ENCODE measurements around the gene CMTR2. TPM values are rescaled to one million over a fixed set of nuclear protein-coding genes. Genes with fewer than 3 reads are reported as not detected.
"Not testable (repeated sequence)": the region's sequence is repeated elsewhere in the genome, so short reads cannot be mapped to it uniquely, and the experiment has no call there.

CMTR2 gene, protein sequence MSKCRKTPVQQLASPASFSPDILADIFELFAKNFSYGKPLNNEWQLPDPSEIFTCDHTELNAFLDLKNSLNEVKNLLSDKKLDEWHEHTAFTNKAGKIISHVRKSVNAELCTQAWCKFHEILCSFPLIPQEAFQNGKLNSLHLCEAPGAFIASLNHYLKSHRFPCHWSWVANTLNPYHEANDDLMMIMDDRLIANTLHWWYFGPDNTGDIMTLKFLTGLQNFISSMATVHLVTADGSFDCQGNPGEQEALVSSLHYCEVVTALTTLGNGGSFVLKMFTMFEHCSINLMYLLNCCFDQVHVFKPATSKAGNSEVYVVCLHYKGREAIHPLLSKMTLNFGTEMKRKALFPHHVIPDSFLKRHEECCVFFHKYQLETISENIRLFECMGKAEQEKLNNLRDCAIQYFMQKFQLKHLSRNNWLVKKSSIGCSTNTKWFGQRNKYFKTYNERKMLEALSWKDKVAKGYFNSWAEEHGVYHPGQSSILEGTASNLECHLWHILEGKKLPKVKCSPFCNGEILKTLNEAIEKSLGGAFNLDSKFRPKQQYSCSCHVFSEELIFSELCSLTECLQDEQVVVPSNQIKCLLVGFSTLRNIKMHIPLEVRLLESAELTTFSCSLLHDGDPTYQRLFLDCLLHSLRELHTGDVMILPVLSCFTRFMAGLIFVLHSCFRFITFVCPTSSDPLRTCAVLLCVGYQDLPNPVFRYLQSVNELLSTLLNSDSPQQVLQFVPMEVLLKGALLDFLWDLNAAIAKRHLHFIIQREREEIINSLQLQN
- 10 to 100 TPM; 30.0 to 36.3 TPM for total RNA-seq
- 10 to 100 TPM; 21.1 to 21.2 TPM for polyA plus RNA-seq (ENCODE audit: insufficient read length in 2 of 2)
- long read RNA-seq, donor 1, full-length matches to known transcripts = 3 of 3 reads
- long read RNA-seq, donor 1, partial matches to known transcripts = 0 of 3 reads
- long read RNA-seq, donor 1, other reads (novel, unspliced or antisense) = 0 of 3 reads
- long read RNA-seq, donor 2 = 0 reads
- long read RNA-seq, donor 3, full-length matches to known transcripts = 2 of 2 reads
- long read RNA-seq, donor 3, partial matches to known transcripts = 0 of 2 reads
- long read RNA-seq, donor 3, other reads (novel, unspliced or antisense) = 0 of 2 reads
- long read RNA-seq, donor 4, full-length matches to known transcripts = 3 of 3 reads
- long read RNA-seq, donor 4, partial matches to known transcripts = 0 of 3 reads
- long read RNA-seq, donor 4, other reads (novel, unspliced or antisense) = 0 of 3 reads

DNA sequence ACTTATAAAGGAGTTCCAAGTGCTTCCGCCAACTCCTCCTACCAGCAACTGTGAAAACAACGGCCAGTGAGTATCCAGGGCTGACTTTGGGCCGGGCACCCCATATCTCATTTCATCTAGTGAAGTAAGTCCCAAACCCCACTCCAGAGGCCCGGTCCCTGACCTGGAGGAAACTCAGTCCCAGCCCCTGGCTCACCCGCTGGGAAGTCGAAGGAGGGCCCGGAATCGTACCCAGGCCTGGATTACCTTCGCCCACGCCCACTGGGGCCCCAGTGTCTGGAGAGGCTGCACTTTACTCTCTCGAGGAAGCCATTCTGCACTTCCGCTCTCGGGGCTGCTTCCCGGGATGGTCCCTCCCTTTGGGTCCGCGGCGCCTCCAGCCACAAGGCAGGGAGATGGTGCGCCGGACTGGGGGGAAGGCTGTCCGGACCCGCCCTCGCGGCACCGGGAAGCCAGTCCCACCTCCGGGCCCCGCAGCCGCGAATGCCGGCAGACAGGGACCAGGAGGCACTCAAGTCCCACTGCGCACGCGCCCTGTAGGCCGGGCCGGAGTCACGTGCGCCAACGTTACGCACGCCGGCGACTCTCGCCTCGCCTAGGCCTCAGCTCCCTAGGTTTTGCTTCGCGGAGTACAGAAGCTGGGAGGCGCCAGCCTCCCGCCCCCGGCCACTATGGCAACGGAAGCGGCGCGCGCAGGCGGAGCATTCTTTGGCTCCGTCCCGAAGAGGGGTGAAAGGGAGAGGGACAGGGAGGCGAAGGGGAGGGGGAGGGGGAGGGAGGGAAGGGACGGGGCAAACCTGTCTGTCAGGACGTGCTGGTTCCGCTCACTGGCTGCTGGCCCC, at the start of gene CMTR2:
CMTR2 (minus strand) TSS at position 513 of the 842 bp plus-strand sequence. CDS start 3,482 bp downstream, outside the sequence.
- Histone ChIP-seq H3K4me1 (ENCODE audit: control insufficient read depth, insufficient read depth, low read length) (peaks cover 8% of the 10 kb centered on the region), H3K27me3 (ENCODE audit: control insufficient read depth, insufficient read depth, low read length) (no peaks in the 10 kb centered on the region), H3K36me3 (ENCODE audit: control insufficient read depth, insufficient read depth, low read length) (no peaks in the 10 kb centered on the region), H3K4me3 (ENCODE audit: low read depth, low read length) (peak within 1 kb of the TSS; percentile 91), H3K27ac (ENCODE audit: low read depth, low read length) (peak within 1 kb of the TSS; percentile 93), H3K9me3 (ENCODE audit: control insufficient read depth, insufficient read depth, low read length) (no peaks in the 10 kb centered on the region)
- DNase-seq (ENCODE audit: low read depth in 4 of 6, low spot score in 6 of 6) = peak; percentile 85 to 99 (median 92)
- WGBS (ENCODE audit: insufficient coverage) = under 1% methylated on average over 59 of the region's 60 CpGs

DNA sequence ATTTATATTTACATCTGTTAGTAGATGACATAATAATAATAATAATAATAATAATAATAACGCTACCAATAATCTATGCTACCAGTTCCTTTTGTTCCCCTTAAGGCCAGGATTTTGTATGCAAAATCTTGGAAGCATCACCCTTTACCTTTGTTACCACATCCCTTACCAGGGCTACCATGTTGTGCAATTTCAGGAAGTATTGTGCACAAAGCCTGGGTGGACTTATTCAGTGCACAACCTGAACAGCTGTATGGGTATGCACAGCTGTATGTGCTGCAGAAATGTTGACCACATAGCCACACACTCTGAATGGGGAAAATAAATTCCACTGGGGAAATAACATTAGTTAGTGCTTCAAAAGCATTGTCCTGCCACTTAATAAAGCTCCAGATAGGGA, 49.4 kb upstream of the CMTR2 start:
- DNase-seq (ENCODE audit: low read depth in 4 of 6, low spot score in 6 of 6) = no peak
- Histone ChIP-seq H3K9me3 (ENCODE audit: control insufficient read depth, insufficient read depth, low read length) (no peaks in the 10 kb centered on the region), H3K4me1 (ENCODE audit: control insufficient read depth, insufficient read depth, low read length) (no peaks in the 10 kb centered on the region), H3K36me3 (ENCODE audit: control insufficient read depth, insufficient read depth, low read length) (no peaks in the 10 kb centered on the region), H3K4me3 (ENCODE audit: low read depth, low read length) (no peak overlapping the region), H3K27me3 (ENCODE audit: control insufficient read depth, insufficient read depth, low read length) (no peaks in the 10 kb centered on the region), H3K27ac (ENCODE audit: low read depth, low read length) (no peak overlapping the region)
- WGBS (ENCODE audit: insufficient coverage) = no CpG with 5 or more reads among the region's 1 CpG

DNA sequence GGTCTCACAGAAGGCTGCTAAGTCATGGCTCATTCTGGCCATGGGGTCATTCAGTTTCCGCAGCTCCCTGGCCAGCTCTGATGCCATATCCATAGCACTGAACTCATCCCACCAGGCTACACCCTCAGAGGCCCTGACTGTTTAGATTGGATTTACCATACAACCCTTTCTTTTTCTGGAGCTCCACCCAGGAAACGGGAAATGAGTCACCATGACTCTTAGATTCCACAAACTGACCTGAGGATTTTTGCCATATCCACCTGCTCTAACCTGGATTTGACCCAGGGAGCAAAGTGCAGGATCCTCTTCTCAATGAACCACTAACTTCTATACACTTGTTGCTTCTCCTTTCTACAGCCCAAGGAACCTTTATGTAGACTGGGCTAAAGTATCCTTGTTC, 49.0 kb upstream of the CMTR2 start:
- no peak for DNase-seq (ENCODE audit: low read depth in 4 of 6, low spot score in 6 of 6)
- H3K27ac ChIP-seq (ENCODE audit: low read depth, low read length) = no peak overlapping the region
- H3K27me3 ChIP-seq (ENCODE audit: control insufficient read depth, insufficient read depth, low read length) = no peaks in the 10 kb centered on the region
- H3K36me3 ChIP-seq (ENCODE audit: control insufficient read depth, insufficient read depth, low read length) = no peaks in the 10 kb centered on the region
- 96% methylated on average over 2 of the region's 2 CpGs for WGBS (ENCODE audit: insufficient coverage)
- no peak overlapping the region for H3K4me3 ChIP-seq (ENCODE audit: low read depth, low read length)
- H3K9me3 ChIP-seq (ENCODE audit: control insufficient read depth, insufficient read depth, low read length) = no peaks in the 10 kb centered on the region
- H3K4me1 ChIP-seq (ENCODE audit: control insufficient read depth, insufficient read depth, low read length) = no peaks in the 10 kb centered on the region

DNA sequence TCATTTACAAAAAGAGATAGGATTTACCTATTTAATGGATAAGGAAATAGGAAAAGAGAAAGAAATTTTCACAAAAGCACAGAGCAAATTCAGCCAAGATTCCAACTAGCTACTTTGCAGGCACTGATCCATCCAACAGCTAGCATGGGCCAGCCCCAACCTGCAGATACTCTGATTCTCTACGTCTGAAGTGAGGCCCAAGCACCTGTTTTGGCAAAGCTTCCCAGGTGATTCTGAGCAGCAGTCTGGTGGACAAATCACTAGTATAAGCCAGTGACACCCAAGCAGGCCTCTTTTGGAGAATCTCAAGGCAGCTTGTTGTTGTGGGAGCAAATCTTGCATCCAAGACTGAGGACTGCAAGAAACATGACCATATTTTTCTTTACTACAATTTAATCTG, 48.4 kb upstream of the CMTR2 start:
- no peak for DNase-seq (ENCODE audit: low read depth in 4 of 6, low spot score in 6 of 6)
- WGBS (ENCODE audit: insufficient coverage) = 77% methylated on average over 1 of the region's 1 CpG
- H3K9me3 ChIP-seq (ENCODE audit: control insufficient read depth, insufficient read depth, low read length) = no peaks in the 10 kb centered on the region
- H3K4me3 ChIP-seq (ENCODE audit: low read depth, low read length) = no peak overlapping the region
- H3K36me3 ChIP-seq (ENCODE audit: control insufficient read depth, insufficient read depth, low read length) = no peaks in the 10 kb centered on the region
- H3K4me1 ChIP-seq (ENCODE audit: control insufficient read depth, insufficient read depth, low read length) = no peaks in the 10 kb centered on the region
- H3K27me3 ChIP-seq (ENCODE audit: control insufficient read depth, insufficient read depth, low read length) = no peaks in the 10 kb centered on the region
- no peak overlapping the region for H3K27ac ChIP-seq (ENCODE audit: low read depth, low read length)

DNA sequence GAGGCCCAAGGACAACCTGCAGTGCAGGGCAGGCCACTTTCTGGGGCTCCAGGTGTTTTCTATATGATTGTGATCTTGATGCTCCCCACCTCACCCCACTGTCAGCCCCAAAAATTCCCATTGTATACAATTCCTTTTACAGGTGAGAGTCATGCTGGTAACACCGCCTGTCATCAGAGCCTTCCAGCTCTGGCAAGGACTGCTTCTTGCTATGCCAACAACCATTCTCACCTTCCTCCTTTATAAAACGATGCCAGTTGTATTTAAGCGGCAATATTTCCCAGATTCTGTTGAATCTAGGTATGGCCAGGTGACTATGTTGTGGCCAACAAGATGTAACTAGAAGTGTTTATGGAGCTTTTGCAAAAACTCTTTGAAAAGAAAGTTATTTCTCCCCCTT, 38.9 kb upstream of the CMTR2 start:
- DNase-seq (ENCODE audit: low read depth in 4 of 6, low spot score in 6 of 6) = peak in 1 of 6 donors; percentile 36
- Histone ChIP-seq H3K27me3 (ENCODE audit: control insufficient read depth, insufficient read depth, low read length) (no peaks in the 10 kb centered on the region), H3K9me3 (ENCODE audit: control insufficient read depth, insufficient read depth, low read length) (peaks cover 3% of the 10 kb centered on the region), H3K27ac (ENCODE audit: low read depth, low read length) (no peak overlapping the region), H3K36me3 (ENCODE audit: control insufficient read depth, insufficient read depth, low read length) (no peaks in the 10 kb centered on the region), H3K4me3 (ENCODE audit: low read depth, low read length) (no peak overlapping the region), H3K4me1 (ENCODE audit: control insufficient read depth, insufficient read depth, low read length) (no peaks in the 10 kb centered on the region)
- 88% methylated on average over 1 of the region's 3 CpGs for WGBS (ENCODE audit: insufficient coverage)

DNA sequence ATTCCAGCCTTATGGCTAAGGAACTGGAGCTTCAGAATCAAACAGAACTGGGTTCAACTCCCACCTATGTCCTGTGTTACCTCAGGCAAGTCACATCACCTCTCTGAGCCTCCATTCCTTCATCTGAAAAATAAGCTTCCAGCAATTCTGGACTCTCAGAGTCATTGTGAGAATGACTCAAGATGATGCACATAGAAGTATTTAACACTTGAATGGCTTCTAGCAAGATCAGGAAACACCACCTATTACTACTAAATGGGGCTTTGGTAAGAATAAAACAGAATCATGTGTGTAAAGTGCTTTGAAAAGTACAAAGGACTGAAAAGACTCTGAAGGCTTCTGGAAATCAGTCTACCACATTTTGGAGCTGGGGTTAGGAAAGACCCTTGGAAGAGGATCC, 38.5 kb upstream of the CMTR2 start:
- no peaks in the 10 kb centered on the region for H3K4me1 ChIP-seq (ENCODE audit: control insufficient read depth, insufficient read depth, low read length)
- H3K4me3 ChIP-seq (ENCODE audit: low read depth, low read length) = no peak overlapping the region
- no peaks in the 10 kb centered on the region for H3K27me3 ChIP-seq (ENCODE audit: control insufficient read depth, insufficient read depth, low read length)
- DNase-seq (ENCODE audit: low read depth in 4 of 6, low spot score in 6 of 6) = no peak
- H3K36me3 ChIP-seq (ENCODE audit: control insufficient read depth, insufficient read depth, low read length) = no peaks in the 10 kb centered on the region
- H3K9me3 ChIP-seq (ENCODE audit: control insufficient read depth, insufficient read depth, low read length) = peaks cover 3% of the 10 kb centered on the region
- no peak overlapping the region for H3K27ac ChIP-seq (ENCODE audit: low read depth, low read length)

DNA sequence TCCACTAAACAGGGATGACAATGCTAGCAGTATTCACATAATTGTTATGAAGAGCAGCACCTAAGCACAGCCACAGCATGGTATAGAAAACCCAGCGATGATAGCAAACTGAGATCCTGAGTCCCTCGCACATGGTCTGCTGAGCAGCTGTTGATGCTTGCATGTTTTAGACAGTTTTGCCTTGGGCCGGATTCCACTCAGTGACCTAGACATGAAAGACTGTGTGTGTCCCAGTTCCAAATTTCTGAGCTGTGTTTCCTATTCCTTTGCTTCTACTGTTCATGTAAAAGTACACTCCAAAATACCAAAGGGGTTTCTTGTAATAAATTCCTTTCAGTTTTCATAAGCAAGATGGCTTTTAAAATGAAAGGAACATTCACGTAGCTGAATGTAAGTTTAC, 30.8 kb upstream of the CMTR2 start:
- Histone ChIP-seq H3K36me3 (ENCODE audit: control insufficient read depth, insufficient read depth, low read length) (no peaks in the 10 kb centered on the region), H3K27ac (ENCODE audit: low read depth, low read length) (no peak overlapping the region), H3K4me1 (ENCODE audit: control insufficient read depth, insufficient read depth, low read length) (no peaks in the 10 kb centered on the region), H3K4me3 (ENCODE audit: low read depth, low read length) (no peak overlapping the region), H3K27me3 (ENCODE audit: control insufficient read depth, insufficient read depth, low read length) (no peaks in the 10 kb centered on the region), H3K9me3 (ENCODE audit: control insufficient read depth, insufficient read depth, low read length) (no peaks in the 10 kb centered on the region)
- DNase-seq (ENCODE audit: low read depth in 4 of 6, low spot score in 6 of 6) = no peak
- 71% methylated on average over 2 of the region's 4 CpGs for WGBS (ENCODE audit: insufficient coverage)

DNA sequence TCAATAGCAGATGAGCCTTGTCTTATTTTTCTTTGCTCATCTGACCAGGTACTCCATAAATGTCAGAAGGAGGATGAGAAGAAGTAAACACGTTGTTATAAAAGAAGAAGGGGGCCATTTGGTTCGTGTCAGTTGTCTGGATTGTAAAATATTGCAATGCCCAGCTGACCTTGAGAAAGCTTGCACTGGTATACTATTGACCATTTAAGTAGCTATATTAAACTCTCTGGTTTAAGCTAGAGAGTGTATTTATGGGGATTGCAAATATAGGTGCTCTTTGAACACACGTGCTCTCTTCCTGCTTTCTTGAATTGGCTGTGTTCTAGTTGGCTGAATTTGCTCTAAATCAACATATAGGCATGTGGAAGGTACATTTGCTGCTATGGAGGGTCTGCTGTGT, 26.1 kb upstream of the CMTR2 start:
- DNase-seq (ENCODE audit: low read depth in 4 of 6, low spot score in 6 of 6) = no peak
- 50% methylated on average over 1 of the region's 3 CpGs for WGBS (ENCODE audit: insufficient coverage)
- no peaks in the 10 kb centered on the region for H3K36me3 ChIP-seq (ENCODE audit: control insufficient read depth, insufficient read depth, low read length)
- no peak overlapping the region for H3K4me3 ChIP-seq (ENCODE audit: low read depth, low read length)
- no peaks in the 10 kb centered on the region for H3K9me3 ChIP-seq (ENCODE audit: control insufficient read depth, insufficient read depth, low read length)
- H3K27ac ChIP-seq (ENCODE audit: low read depth, low read length) = no peak overlapping the region
- H3K27me3 ChIP-seq (ENCODE audit: control insufficient read depth, insufficient read depth, low read length) = no peaks in the 10 kb centered on the region
- no peaks in the 10 kb centered on the region for H3K4me1 ChIP-seq (ENCODE audit: control insufficient read depth, insufficient read depth, low read length)

DNA sequence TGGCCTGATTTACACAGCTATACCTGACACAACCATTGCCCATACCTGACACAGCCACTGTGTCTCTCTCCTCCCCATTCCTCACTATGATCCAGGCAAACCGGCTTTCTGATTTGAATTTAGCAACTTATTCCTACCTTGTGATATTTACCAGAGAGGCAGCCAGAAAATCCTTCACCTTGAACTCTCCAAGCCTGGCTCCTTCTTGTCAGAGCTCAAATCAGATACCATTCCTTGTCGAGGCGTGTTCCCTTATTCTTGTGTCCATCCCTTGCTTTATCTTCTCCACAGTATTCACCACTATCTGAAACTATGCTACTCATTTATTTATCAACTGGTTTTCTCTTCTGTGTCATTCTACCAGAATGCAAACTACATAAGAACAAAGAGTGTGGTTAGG, 24.4 kb upstream of the CMTR2 start:
- H3K27me3 ChIP-seq (ENCODE audit: control insufficient read depth, insufficient read depth, low read length); H3K9me3 ChIP-seq (ENCODE audit: control insufficient read depth, insufficient read depth, low read length); H3K4me1 ChIP-seq (ENCODE audit: control insufficient read depth, insufficient read depth, low read length); H3K27ac ChIP-seq (ENCODE audit: low read depth, low read length); H3K4me3 ChIP-seq (ENCODE audit: low read depth, low read length); H3K36me3 ChIP-seq (ENCODE audit: control insufficient read depth, insufficient read depth, low read length); DNase-seq (ENCODE audit: low read depth in 4 of 6, low spot score in 6 of 6): not testable (repeated sequence)
- 94% methylated on average over 2 of the region's 3 CpGs for WGBS (ENCODE audit: insufficient coverage)
